PC-9 (cell line): ENCODE measurements around the gene DOCK1. TPM values are rescaled to one million over a fixed set of nuclear protein-coding genes. Genes with fewer than 3 reads are reported as not detected.

Experiments used
- BruUV-seq: library from RNA; stranded (reverse); fragments of 400-500 nt; replicated peaks from 2 replicates; lab custom pipeline; 2021; lab: Mats Ljungman, UMichigan
- CTCF ChIA-PET: fragments of 300-600 bp; sonication (Branson Sonifier 250); formaldehyde crosslinking; loops from one replicate; lab custom pipeline; 2022; ENCODE audit warnings: antibody characterized with exemption; lab: Charles Lee
- POLR2A ChIA-PET: fragments of 300-600 bp; sonication (Branson Sonifier 250); formaldehyde crosslinking; loops from one replicate; lab custom pipeline; 2022; ENCODE audit warnings: antibody characterized with exemption; ENCODE audit not compliant: unreplicated experiment; lab: Charles Lee
- DNase-seq, 2 experiments: peaks; one replicate each; pipeline versions ENCODE4 v3.0.0 to v3.0.0-alpha.2; 2015 to 2022; ENCODE audit warnings: mixed read lengths in 1 of 2
- H2AFZ ChIP-seq: fragments of 200-600 bp; sonication (generic); 2 replicates; pipeline ENCODE4 v1.8.1; 2017; ENCODE audit warnings: antibody characterized with exemption
- H3F3A ChIP-seq: fragments of 200-600 bp; sonication (generic); 2 replicates; pipeline ENCODE4 v1.8.1; 2017; ENCODE audit warnings: antibody characterized with exemption, mild to moderate bottlenecking, low read depth; ENCODE audit not compliant: insufficient read depth
- H3K27ac ChIP-seq: fragments of 200-600 bp; sonication (generic); 2 replicates; pipeline ENCODE4 v1.6.1; 2016; ENCODE audit warnings: mixed run types
- H3K27me3 ChIP-seq: fragments of 200-600 bp; sonication (generic); 2 replicates; pipeline ENCODE4 v1.6.1; 2016; ENCODE audit warnings: low read depth, mixed run types; ENCODE audit not compliant: insufficient read depth
- H3K36me3 ChIP-seq: fragments of 200-600 bp; sonication (generic); 2 replicates; pipeline ENCODE4 v1.6.1; 2016; ENCODE audit warnings: low read depth, mixed run types
- H3K4me1 ChIP-seq: fragments of 200-600 bp; sonication (generic); replicated peaks from 2 replicates; pipeline ENCODE4 v1.6.1; 2016; ENCODE audit warnings: mixed run types; ENCODE audit not compliant: insufficient read depth
- H3K4me2 ChIP-seq: fragments of 200-600 bp; sonication (generic); 2 replicates; pipeline ENCODE4 v1.6.1; 2017; ENCODE audit warnings: mixed run types
- H3K4me3 ChIP-seq: fragments of 200-600 bp; sonication (generic); 2 replicates; pipeline ENCODE4 v1.6.1; 2016; ENCODE audit warnings: mixed run types
- H3K79me2 ChIP-seq: fragments of 200-600 bp; sonication (generic); 2 replicates; pipeline ENCODE4 v1.6.1; 2017; ENCODE audit warnings: low read depth, mixed run types
- H3K9me2 ChIP-seq: fragments of 200-600 bp; sonication (generic); 2 replicates; pipeline ENCODE4 v1.8.1; 2017; ENCODE audit warnings: mild to moderate bottlenecking; ENCODE audit not compliant: insufficient read depth
- H3K9me3 ChIP-seq: fragments of 200-600 bp; sonication (generic); 2 replicates; pipeline ENCODE4 v1.8.1; 2016; ENCODE audit warnings: low read depth; ENCODE audit not compliant: insufficient read depth
- H4K20me1 ChIP-seq: fragments of 200-600 bp; sonication (generic); 2 replicates; pipeline ENCODE4 v1.8.1; 2017; ENCODE audit not compliant: insufficient read depth
- EZH2 ChIP-seq: fragments of 200-600 bp; sonication (generic); IDR thresholded peaks from 2 replicates; pipeline ENCODE4 v1.8.0; 2017; ENCODE audit warnings: antibody characterized with exemption, low read depth
- intact Hi-C: fragments of 100-400 bp; cut with micrococcal nuclease; formaldehyde crosslinking; loops from one replicate; pipeline ENCODE4 v1.10.0; 2022; ENCODE audit not compliant: unreplicated experiment
- total RNA-seq: library from RNA; stranded (reverse); gene quantifications from 2 replicates; pipeline ENCODE4 v1.2.3, GENCODE V29; 2021
- TF ChIP-seq, protein P1 (sequence below): fragments of 200-600 bp; sonication (generic); conservative IDR thresholded peaks from 2 replicates; pipeline ENCODE4 v1.6.1; 2017; ENCODE audit warnings: mixed run types, antibody characterized with exemption, mild to moderate bottlenecking, moderate library complexity

DOCK1 gene
- total RNA-seq, 1 experiment from 2014 or later, result 24.8 TPM

DNA sequence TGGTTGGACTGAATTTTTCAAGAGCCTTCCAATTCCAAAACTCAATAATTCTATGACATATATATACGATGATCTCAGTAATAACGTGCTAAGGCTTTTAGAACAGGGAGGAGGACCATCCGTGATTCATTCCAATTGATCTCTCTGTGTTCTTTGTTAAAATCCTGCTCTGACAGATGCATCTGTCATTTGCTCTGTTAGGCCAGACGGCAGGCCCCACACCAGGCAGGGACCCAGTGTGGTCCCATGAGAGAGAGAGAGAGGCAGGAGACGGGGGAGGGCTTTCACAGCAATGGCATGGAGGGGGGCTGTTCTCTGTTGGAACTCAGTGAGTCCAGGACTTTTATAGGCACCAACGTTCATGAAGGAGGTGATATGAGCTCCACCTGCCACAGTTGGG is 451.1 kb downstream of the DOCK1 start:
- Histone ChIP-seq H4K20me1 (no peaks in the 10 kb centered on the region), H3K27me3 (no peaks in the 10 kb centered on the region), H3K4me1 (no peaks in the 10 kb centered on the region), H3K9me2 (no peaks in the 10 kb centered on the region), H3K4me3 (no peak overlapping the region), H3K79me2 (no peaks in the 10 kb centered on the region), H3K4me2 (no peak overlapping the region), H3K27ac (no peak overlapping the region), H2AFZ (no peak overlapping the region), H3K9me3 (no peaks in the 10 kb centered on the region), H3K36me3 (no peaks in the 10 kb centered on the region), H3F3A (no peaks in the 10 kb centered on the region)
- intact Hi-C loops, result no loop called here
- TF ChIP-seq, protein P1, sequence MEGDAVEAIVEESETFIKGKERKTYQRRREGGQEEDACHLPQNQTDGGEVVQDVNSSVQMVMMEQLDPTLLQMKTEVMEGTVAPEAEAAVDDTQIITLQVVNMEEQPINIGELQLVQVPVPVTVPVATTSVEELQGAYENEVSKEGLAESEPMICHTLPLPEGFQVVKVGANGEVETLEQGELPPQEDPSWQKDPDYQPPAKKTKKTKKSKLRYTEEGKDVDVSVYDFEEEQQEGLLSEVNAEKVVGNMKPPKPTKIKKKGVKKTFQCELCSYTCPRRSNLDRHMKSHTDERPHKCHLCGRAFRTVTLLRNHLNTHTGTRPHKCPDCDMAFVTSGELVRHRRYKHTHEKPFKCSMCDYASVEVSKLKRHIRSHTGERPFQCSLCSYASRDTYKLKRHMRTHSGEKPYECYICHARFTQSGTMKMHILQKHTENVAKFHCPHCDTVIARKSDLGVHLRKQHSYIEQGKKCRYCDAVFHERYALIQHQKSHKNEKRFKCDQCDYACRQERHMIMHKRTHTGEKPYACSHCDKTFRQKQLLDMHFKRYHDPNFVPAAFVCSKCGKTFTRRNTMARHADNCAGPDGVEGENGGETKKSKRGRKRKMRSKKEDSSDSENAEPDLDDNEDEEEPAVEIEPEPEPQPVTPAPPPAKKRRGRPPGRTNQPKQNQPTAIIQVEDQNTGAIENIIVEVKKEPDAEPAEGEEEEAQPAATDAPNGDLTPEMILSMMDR, result no peak
- DNase-seq, result no peak
- ChIA-PET CTCF (no interaction called here), POLR2A (no interaction called here)
- BruUV-seq, result no TSS peak

DNA sequence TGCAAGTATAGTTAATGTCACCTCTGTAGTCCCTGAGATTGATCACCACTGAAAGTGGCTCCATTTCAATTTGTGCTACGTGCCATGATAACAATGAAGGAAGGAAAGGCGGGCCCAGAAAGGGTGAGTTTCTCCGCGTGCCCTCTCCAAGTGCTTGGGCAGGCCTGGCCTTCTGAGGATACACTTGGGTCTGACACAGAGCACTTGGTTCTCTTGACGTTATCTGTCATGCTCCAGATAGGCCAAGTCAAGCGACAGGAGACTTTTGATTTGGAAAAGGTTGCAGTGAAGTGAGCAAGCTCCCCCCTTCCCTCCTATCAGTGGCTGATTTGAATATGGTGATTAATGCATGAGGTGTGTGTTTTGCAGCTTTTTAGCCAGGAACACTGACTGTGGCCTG is 452.0 kb downstream of the DOCK1 start:
- Histone ChIP-seq H3F3A (no peaks in the 10 kb centered on the region), H3K79me2 (no peaks in the 10 kb centered on the region), H3K4me3 (no peak overlapping the region), H3K27ac (no peak overlapping the region), H3K9me2 (no peaks in the 10 kb centered on the region), H3K36me3 (no peaks in the 10 kb centered on the region), H4K20me1 (no peaks in the 10 kb centered on the region), H3K4me2 (no peak overlapping the region), H3K9me3 (no peaks in the 10 kb centered on the region), H3K4me1 (no peaks in the 10 kb centered on the region), H3K27me3 (no peaks in the 10 kb centered on the region), H2AFZ (no peak overlapping the region)
- intact Hi-C loops, result no loop called here
- TF ChIP-seq EZH2, result no peak
- TF ChIP-seq, protein P1, result no peak
- CTCF ChIA-PET, result no interaction called here
- POLR2A ChIA-PET, result no interaction called here
- BruUV-seq, result no TSS peak
- no peak for DNase-seq

DNA sequence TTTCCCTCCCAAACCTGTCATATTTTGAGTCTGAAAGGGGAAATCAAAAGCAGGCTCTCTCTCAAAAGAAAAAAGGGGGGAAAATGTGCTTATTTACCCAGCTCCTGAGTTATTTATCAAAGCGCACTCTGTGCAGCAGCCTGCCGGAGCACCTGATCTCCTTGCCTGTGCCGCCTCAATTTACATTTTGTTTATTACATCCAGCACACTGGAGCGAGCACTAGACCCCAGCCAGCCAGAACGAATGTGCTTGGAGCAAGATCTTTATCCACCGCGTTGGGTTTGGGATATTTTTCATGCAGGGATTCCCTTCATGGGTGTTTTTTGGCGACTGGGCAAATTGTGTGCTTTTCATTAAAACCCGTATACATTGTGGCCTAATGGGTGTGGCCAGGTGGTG is 453.1 kb downstream of the DOCK1 start:
- Histone ChIP-seq H3F3A (no peaks in the 10 kb centered on the region), H3K79me2 (no peaks in the 10 kb centered on the region), H3K4me3 (no peak overlapping the region), H3K4me2 (no peak overlapping the region), H3K36me3 (no peaks in the 10 kb centered on the region), H3K9me2 (no peaks in the 10 kb centered on the region), H3K27ac (no peak overlapping the region), H3K4me1 (no peaks in the 10 kb centered on the region), H4K20me1 (no peaks in the 10 kb centered on the region), H3K27me3 (no peaks in the 10 kb centered on the region), H2AFZ (no peak overlapping the region), H3K9me3 (no peaks in the 10 kb centered on the region)
- intact Hi-C loops, result no loop called here
- no peak for DNase-seq
- ChIA-PET CTCF (no interaction called here), POLR2A (no interaction called here)
- TF ChIP-seq, protein P1, result no peak
- no peak for TF ChIP-seq EZH2
- no TSS peak for BruUV-seq
